ENCODE measurements around the gene EXOSC5.
"Not testable (repeated sequence)": the region's sequence is repeated elsewhere in the genome, so short reads cannot be mapped to it uniquely, and the experiment has no call there.

EXOSC5 gene

DNA sequence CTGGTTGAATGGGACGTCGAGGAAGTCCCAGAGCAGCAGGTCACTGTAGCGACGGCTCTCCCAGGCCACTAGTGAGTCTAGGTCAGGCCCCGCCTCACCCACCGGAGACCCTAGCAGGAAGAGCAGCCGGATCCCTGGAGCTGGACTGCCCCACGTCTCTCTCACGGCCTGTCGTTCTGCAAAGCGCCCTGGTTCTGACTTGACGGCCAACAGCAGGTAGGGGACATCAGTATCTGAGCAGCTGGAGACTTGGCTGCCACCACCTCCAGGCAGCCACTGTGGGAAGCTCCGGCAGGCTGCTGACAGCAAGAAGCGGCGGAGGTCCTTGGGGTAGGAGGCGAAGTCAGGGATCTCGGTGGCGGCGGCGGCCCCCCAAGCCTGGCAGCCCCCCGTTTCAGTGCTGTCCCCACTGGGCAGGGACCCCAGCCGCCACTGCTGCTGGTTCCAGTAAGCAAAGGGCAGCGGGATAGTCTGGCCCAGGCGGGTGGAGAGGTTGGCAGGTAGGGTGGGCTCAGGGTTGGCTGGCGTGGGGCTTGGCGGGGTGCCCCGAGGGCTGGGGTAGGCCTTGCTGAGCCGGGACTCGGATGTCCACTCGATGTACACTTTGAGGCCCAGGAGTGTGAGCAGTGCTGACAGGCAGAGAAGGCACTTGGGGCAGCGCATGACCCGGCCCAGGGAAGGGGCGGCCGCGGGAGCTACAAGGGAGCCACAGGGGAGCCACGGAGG is 29.1 kb upstream of the EXOSC5 start:
- no peak for DNase-seq

- no peak for DNase-seq
Observed at GRCh38 chr19:41425174-41426115, 28.3 kb upstream of the EXOSC5 start.

DNA sequence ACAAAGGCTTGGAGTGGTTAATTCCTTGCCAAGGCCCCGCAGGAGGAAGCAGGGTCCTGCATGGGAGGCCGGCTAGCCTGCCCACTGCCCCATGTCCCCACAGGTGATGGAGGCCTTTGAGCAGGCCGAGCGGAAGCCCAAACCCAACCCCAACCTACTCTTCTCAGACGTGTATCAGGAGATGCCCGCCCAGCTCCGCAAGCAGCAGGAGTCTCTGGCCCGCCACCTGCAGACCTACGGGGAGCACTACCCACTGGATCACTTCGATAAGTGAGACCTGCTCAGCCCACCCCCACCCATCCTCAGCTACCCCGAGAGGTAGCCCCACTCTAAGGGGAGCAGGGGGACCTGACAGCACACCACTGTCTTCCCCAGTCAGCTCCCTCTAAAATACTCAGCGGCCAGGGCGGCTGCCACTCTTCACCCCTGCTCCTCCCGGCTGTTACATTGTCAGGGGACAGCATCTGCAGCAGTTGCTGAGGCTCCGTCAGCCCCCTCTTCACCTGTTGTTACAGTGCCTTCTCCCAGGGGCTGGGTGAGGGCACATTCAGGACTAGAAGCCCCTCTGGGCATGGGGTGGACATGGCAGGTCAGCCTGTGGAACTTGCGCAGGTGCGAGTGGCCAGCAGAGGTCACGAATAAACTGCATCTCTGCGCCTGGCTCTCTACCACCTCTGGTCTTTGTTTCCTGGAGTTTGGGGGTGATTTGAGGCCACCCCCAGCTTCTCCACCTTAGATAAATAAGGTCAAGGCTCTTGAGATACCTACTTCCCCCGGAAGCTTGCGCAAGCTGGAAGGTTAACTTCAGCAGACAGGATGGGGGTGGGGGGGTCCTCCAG is 27.4 kb upstream of the EXOSC5 start:
- DNase-seq, result no peak

DNA sequence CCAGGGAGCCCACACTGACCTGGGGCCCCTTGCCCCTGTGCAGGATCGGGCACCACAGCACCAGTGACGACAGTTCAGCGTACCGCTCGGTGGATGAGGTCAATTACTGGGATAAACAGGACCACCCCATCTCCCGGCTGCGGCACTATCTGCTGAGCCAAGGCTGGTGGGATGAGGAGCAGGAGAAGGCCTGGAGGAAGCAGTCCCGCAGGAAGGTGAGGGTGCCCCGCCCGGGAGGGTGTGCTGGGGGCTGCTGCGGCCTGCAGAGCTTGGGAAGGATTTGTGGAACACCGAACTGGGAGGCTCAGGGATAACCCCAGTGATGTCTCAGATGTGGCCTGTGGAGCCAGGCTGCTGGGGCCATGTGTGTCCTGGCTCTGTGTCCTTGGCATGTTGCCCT is 25.8 kb upstream of the EXOSC5 start:
- DNase-seq, result no peak

DNA sequence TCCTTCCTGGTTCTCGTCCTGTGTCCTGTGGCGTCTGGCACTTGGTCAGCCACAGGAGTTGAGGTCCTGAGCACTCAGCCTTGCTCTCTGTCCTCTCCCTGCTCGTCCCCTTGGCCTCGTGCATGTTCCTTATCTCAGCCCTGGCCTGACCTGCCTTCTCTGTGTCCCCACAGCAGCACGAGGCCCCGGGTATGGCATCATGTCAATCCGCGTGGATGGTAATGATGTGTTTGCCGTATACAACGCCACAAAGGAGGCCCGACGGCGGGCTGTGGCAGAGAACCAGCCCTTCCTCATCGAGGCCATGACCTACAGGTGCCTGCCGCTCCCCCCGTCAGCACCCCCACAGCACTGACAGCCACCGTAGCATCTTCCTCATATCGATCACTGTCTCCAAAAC is 25.3 kb upstream of the EXOSC5 start:
- DNase-seq, result no peak

DNA sequence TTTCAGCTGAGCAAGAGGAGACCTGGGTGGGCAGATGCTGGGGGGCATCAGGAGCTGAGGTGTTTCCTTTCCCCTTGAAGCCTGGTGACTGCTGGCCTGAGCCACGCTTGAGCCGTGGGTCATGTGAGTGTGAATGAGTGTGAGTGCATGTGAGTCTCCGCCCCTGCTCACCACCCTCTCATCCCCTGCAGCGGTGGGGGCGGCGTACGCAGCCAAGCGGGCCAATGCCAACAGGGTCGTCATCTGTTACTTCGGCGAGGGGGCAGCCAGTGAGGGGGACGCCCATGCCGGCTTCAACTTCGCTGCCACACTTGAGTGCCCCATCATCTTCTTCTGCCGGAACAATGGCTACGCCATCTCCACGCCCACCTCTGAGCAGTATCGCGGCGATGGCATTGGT is 24.8 kb upstream of the EXOSC5 start:
- DNase-seq, result no peak

GRCh38 chr19:41421314-41421713 is 24.2 kb upstream of the EXOSC5 start:
- no peak for DNase-seq

- DNase-seq, result no peak
Observed at GRCh38 chr19:41420101-41420880, 23.1 kb upstream of the EXOSC5 start.

- DNase-seq, result no peak
Observed at GRCh38 chr19:41416194-41416674, 19.1 kb upstream of the EXOSC5 start.

DNA sequence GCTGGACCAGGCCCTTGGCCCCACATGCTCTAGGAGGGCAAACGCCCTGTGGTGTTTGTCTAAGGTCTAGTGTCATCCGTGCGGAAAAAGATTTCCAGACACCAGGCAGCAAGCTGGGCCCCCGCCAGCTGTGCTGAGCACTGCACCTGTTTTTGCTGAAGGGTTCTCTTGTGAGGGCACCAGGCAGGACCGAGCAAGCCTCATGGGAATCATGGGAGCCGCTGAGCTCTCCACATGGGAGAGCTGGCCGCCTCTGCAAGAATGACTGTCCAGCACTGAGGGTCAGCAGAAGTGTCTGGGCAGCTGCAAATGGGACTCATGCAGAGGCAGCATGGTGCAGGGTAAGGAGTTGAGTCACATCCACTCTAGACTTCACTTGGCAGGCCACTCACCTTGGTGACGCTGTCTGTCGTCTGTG is 18.0 kb upstream of the EXOSC5 start:
- no peak for DNase-seq

- no peak for DNase-seq
Observed at GRCh38 chr19:41414461-41414860, 17.3 kb upstream of the EXOSC5 start.

GRCh38 chr19:41413947-41414346 is 16.8 kb upstream of the EXOSC5 start:
- no peak for DNase-seq

DNA sequence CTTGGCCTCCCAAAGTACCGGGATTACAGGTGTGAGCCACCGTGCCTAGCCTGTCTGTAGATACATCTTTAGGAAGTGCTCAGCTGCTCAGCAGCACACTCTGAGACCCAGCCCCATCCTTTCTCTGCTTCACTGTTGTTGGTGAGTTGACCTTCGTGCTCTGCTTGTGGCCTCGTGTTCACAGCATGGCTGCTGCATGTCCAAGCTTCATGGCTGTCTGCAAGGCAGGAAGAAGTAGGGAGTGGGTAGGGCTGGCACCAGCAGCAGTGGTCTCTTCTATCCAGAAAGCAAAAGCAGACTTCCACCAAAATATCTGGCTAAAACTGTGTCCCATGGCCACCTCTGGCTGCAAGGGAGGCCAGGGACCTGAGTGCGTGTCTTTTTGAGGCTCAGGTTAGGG is 15.8 kb upstream of the EXOSC5 start:
- no peak for DNase-seq

GRCh38 chr19:41411968-41412265 is 14.8 kb upstream of the EXOSC5 start:
- no peak for DNase-seq

DNA sequence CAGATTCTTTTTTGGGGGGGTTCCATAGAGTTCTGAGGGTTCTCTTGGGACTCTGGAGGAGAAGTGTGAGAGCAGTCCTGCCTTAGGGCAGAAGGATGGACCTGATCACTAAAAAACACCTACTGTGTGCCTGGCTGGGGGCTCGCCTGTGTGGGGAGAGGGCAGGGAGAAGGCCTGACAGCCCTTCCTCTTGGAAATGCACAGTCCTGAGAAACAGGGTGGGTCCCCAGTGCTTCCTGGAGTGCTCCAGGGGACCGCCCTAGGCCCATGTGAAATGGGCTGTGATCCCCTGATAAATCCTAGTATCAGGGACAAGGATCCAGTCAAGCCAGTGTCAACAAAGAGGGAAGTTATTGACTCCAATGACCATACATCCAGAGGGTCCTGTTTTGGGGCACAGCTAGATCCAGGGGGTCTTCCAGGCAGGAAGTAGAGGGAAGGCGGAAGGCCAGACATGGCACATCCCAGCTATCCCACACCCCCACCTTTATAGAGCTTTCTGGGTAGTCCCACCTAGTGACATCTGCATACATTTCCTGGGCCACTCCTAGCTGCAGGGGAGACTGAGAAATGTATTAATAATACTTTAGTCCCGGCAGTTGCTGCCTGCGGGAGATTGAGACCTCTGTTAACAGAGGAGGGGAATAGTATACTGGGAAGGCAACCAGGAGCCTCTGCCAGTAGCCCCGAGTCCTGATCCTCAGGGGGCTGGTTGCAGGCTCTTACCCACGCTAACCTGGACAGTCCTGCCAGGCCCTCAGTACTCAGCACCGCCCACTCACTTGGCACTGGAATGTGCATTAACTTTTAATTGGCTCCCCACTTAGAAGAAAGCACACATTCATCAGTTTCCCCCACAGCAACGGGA is 14.2 kb upstream of the EXOSC5 start:
- no peak for DNase-seq

DNA sequence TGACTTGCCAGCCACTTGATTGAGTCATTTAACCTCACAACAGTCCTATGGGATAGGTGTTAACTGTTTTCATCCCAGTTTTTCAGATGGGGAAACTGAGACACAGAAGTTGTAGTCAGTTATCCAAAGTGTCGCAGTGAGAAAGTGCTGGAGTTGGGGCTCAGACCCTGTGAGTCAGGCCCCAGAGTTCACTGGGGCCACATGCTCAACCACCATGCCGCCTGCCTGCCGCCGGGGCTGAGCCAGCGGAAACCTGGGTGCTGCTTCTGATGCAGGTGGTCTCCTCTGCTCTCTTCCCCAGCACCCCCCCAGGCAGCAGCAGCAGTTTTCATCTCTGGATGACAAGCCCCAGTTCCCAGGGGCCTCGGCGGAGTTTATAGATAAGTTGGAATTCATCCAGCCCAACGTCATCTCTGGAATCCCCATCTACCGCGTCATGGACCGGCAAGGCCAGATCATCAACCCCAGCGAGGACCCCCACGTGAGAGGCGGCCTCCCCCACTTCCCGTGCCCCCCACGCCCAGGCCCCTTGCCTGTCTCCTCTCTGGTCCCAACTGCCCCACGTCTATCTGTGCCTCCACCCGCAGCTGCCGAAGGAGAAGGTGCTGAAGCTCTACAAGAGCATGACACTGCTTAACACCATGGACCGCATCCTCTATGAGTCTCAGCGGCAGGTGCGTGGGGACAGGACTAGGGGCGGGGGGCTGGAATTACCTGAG is 13.3 kb upstream of the EXOSC5 start:
- no peak for DNase-seq

DNA sequence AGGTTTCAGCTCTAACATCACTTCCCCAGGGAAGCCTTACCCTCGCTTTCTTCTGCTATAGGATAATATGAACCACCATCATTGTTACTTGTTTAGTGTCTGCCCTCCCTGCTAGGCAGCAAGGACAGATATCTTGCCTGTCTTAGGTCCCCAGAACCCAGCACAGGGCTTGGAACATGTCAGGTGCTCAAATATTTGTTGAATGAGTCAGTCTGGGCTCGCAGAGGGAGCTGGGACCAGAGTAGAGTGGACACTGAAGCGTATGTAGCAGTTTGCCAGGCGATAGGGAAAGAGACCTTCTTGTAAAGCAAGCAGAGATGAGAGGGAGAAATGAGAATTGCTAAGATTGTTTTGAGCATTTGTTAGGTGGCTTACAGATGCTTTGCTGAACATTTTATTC is 12.1 kb upstream of the EXOSC5 start:
- DNase-seq, result no peak

DNA sequence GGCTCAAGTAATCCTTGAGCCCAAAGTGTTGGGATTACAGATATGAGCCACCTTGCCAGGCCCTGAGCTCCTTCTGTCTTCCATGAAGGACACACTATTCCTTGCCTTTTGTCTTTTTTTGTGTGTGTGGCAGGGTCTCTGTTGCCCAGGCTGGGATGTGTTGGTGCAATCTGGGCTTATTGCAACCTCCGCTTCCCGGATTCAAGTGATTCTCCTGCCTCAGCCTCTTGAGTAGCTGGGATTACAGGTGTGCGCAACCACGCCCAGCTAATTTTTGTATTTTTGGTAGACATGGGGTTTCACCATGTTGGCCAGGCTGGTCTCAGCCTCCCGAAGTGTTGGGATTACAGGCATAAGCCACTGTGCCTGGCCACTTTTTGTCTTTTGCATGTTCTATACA is 11.7 kb upstream of the EXOSC5 start:
- DNase-seq, result not testable (repeated sequence)

DNA sequence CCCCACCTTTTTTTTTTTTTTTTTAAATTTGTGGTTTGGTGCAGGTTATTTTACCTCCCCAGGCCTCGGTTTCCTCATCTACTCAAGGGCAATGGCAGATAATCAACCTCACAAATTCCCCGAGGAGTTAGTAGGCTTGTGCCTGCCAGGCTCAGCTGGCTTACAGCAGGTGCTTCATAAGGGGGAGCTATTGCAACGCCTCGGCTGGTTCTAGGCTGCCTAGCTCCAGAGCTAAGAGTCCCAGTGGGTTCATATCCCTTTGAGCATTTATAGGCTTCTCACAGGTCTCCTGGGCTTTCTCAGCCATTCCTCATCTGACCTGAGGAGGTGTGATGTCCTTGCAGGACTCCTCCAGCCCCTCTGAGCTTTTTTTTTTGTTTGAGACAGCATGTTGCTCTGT is 11.1 kb upstream of the EXOSC5 start:
- DNase-seq, result no peak

- DNase-seq, result no peak
Observed at GRCh38 chr19:41407271-41407670, 10.1 kb upstream of the EXOSC5 start.

GRCh38 chr19:41405776-41406175 is 8.6 kb upstream of the EXOSC5 start:
- DNase-seq, result no peak

All from CD4-positive, alpha-beta T cell treated with Interleukin-4 for 4 hours (primary cell).